ENCODE measurements around the gene NTNG1.
"Not testable (repeated sequence)": the region's sequence is repeated elsewhere in the genome, so short reads cannot be mapped to it uniquely, and the experiment has no call there.

The NTNG1 gene

GRCh38 chr1:107236760-107237159 lies 95.9 kb downstream of the NTNG1 start:
- H3K4me3 ChIP-seq (ENCODE audit: control insufficient read depth in 1 of 7, extremely low read depth in 1 of 7, insufficient read depth in 4 of 7, low read depth in 2 of 7, low read length in 6 of 7); DNase-seq; CTCF ChIA-PET; H3K27me3 ChIP-seq (replicated peaks in 2 of 5; ENCODE audit: control insufficient read depth in 4 of 5, insufficient read depth in 5 of 5, low read length in 4 of 5); H3K27ac ChIP-seq (ENCODE audit: insufficient read depth in 1 of 2, low read depth in 1 of 2, low read length in 2 of 2, poor library complexity in 1 of 2, severe bottlenecking in 2 of 2); H3K36me3 ChIP-seq (ENCODE audit: control insufficient read depth in 4 of 4, insufficient read depth in 4 of 4, low read length in 3 of 4); POLR2A ChIA-PET; H3K4me1 ChIP-seq (ENCODE audit: control extremely low read depth in 1 of 4, control insufficient read depth in 4 of 4, insufficient read depth in 4 of 4, low read length in 3 of 4): not testable (repeated sequence)
- 98% methylated on average over 3 of the region's 3 CpGs for WGBS (ENCODE audit: insufficient coverage)
- H3K9me3 ChIP-seq (ENCODE audit: control extremely low read depth in 1 of 5, control insufficient read depth in 4 of 5, insufficient read depth in 2 of 5, low read depth in 1 of 5, low read length in 4 of 5): peaks cover 0 to 10% (median 0%) of the 10 kb centered on the region in 5 experiments

- ChIA-PET CTCF (no interaction called here), POLR2A (no interaction called here)
- peaks cover 0 to 10% (median 5%) of the 10 kb centered on the region in 4 experiments for H3K4me1 ChIP-seq (ENCODE audit: control extremely low read depth in 1 of 4, control insufficient read depth in 4 of 4, insufficient read depth in 4 of 4, low read length in 3 of 4)
- H3K27ac ChIP-seq (ENCODE audit: insufficient read depth in 1 of 2, low read depth in 1 of 2, low read length in 2 of 2, poor library complexity in 1 of 2, severe bottlenecking in 2 of 2): no peak overlapping the region
- H3K27me3 ChIP-seq (replicated peaks in 2 of 5; ENCODE audit: control insufficient read depth in 4 of 5, insufficient read depth in 5 of 5, low read length in 4 of 5): no peaks in the 10 kb centered on the region
- WGBS (ENCODE audit: insufficient coverage): 100% methylated on average over 4 of the region's 7 CpGs
- H3K4me3 ChIP-seq (ENCODE audit: control insufficient read depth in 1 of 7, extremely low read depth in 1 of 7, insufficient read depth in 4 of 7, low read depth in 2 of 7, low read length in 6 of 7): no peak overlapping the region
- no peaks in the 10 kb centered on the region for H3K9me3 ChIP-seq (ENCODE audit: control extremely low read depth in 1 of 5, control insufficient read depth in 4 of 5, insufficient read depth in 2 of 5, low read depth in 1 of 5, low read length in 4 of 5)
- no peak for DNase-seq
- no peaks in the 10 kb centered on the region for H3K36me3 ChIP-seq (ENCODE audit: control insufficient read depth in 4 of 4, insufficient read depth in 4 of 4, low read length in 3 of 4)
These were observed 102.6 kb downstream of the NTNG1 start for GRCh38 chr1:107243461-107243860.

- H3K4me1 ChIP-seq (ENCODE audit: control extremely low read depth in 1 of 4, control insufficient read depth in 4 of 4, insufficient read depth in 4 of 4, low read length in 3 of 4): peaks cover 4 to 10% (median 7%) of the 10 kb centered on the region in 4 experiments
- H3K27me3 ChIP-seq (replicated peaks in 2 of 5; ENCODE audit: control insufficient read depth in 4 of 5, insufficient read depth in 5 of 5, low read length in 4 of 5): no peaks in the 10 kb centered on the region
- no peaks in the 10 kb centered on the region for H3K36me3 ChIP-seq (ENCODE audit: control insufficient read depth in 4 of 4, insufficient read depth in 4 of 4, low read length in 3 of 4)
- DNase-seq: peak in 1 of 3 donors; percentile 15
- H3K27ac ChIP-seq (ENCODE audit: insufficient read depth in 1 of 2, low read depth in 1 of 2, low read length in 2 of 2, poor library complexity in 1 of 2, severe bottlenecking in 2 of 2): no peak overlapping the region
- ChIA-PET CTCF (no interaction called here), POLR2A (interaction anchor here (0.6 kb wide), 1 partner anchor 341 kb away, joined by 4 read pairs; no protein-coding TSS in a partner anchor)
- H3K9me3 ChIP-seq (ENCODE audit: control extremely low read depth in 1 of 5, control insufficient read depth in 4 of 5, insufficient read depth in 2 of 5, low read depth in 1 of 5, low read length in 4 of 5): no peaks in the 10 kb centered on the region
- WGBS (ENCODE audit: insufficient coverage): 36% methylated on average over 5 of the region's 7 CpGs
- no peak overlapping the region for H3K4me3 ChIP-seq (ENCODE audit: control insufficient read depth in 1 of 7, extremely low read depth in 1 of 7, insufficient read depth in 4 of 7, low read depth in 2 of 7, low read length in 6 of 7)
These were observed 104.1 kb downstream of the NTNG1 start for GRCh38 chr1:107244709-107245500.

- H3K27ac ChIP-seq (ENCODE audit: insufficient read depth in 1 of 2, low read depth in 1 of 2, low read length in 2 of 2, poor library complexity in 1 of 2, severe bottlenecking in 2 of 2): no peak overlapping the region
- H3K9me3 ChIP-seq (ENCODE audit: control extremely low read depth in 1 of 5, control insufficient read depth in 4 of 5, insufficient read depth in 2 of 5, low read depth in 1 of 5, low read length in 4 of 5): no peaks in the 10 kb centered on the region
- 89% methylated on average over 2 of the region's 8 CpGs for WGBS (ENCODE audit: insufficient coverage)
- H3K36me3 ChIP-seq (ENCODE audit: control insufficient read depth in 4 of 4, insufficient read depth in 4 of 4, low read length in 3 of 4): no peaks in the 10 kb centered on the region
- H3K27me3 ChIP-seq (replicated peaks in 2 of 5; ENCODE audit: control insufficient read depth in 4 of 5, insufficient read depth in 5 of 5, low read length in 4 of 5): no peaks in the 10 kb centered on the region
- H3K4me3 ChIP-seq (ENCODE audit: control insufficient read depth in 1 of 7, extremely low read depth in 1 of 7, insufficient read depth in 4 of 7, low read depth in 2 of 7, low read length in 6 of 7): no peak overlapping the region
- POLR2A ChIA-PET: no interaction called here
- CTCF ChIA-PET: interaction anchor here (1.0 kb wide), 1 partner anchor 18 kb away, joined by 5 read pairs; no protein-coding TSS in a partner anchor
- DNase-seq: peak in 1 of 3 donors; percentile 4
- H3K4me1 ChIP-seq (ENCODE audit: control extremely low read depth in 1 of 4, control insufficient read depth in 4 of 4, insufficient read depth in 4 of 4, low read length in 3 of 4): peaks cover 7 to 13% (median 10%) of the 10 kb centered on the region in 4 experiments
These were observed 106.0 kb downstream of the NTNG1 start for GRCh38 chr1:107246775-107247345.

- no peaks in the 10 kb centered on the region for H3K9me3 ChIP-seq (ENCODE audit: control extremely low read depth in 1 of 5, control insufficient read depth in 4 of 5, insufficient read depth in 2 of 5, low read depth in 1 of 5, low read length in 4 of 5)
- no peak overlapping the region for H3K4me3 ChIP-seq (ENCODE audit: control insufficient read depth in 1 of 7, extremely low read depth in 1 of 7, insufficient read depth in 4 of 7, low read depth in 2 of 7, low read length in 6 of 7)
- ChIA-PET CTCF (interaction anchor here (1.0 kb wide), 1 partner anchor 18 kb away, joined by 5 read pairs; no protein-coding TSS in a partner anchor), POLR2A (no interaction called here)
- DNase-seq: no peak
- H3K36me3 ChIP-seq (ENCODE audit: control insufficient read depth in 4 of 4, insufficient read depth in 4 of 4, low read length in 3 of 4): no peaks in the 10 kb centered on the region
- H3K27me3 ChIP-seq (replicated peaks in 2 of 5; ENCODE audit: control insufficient read depth in 4 of 5, insufficient read depth in 5 of 5, low read length in 4 of 5): no peaks in the 10 kb centered on the region
- WGBS (ENCODE audit: insufficient coverage): no CpG with 5 or more reads among the region's 1 CpG
- peaks cover 7 to 13% (median 10%) of the 10 kb centered on the region in 4 experiments for H3K4me1 ChIP-seq (ENCODE audit: control extremely low read depth in 1 of 4, control insufficient read depth in 4 of 4, insufficient read depth in 4 of 4, low read length in 3 of 4)
- H3K27ac ChIP-seq (ENCODE audit: insufficient read depth in 1 of 2, low read depth in 1 of 2, low read length in 2 of 2, poor library complexity in 1 of 2, severe bottlenecking in 2 of 2): no peak overlapping the region
These were observed 106.8 kb downstream of the NTNG1 start for GRCh38 chr1:107247679-107248078.

- peak; percentile 2 to 34 (median 19) for DNase-seq
- no peak overlapping the region for H3K4me3 ChIP-seq (ENCODE audit: control insufficient read depth in 1 of 7, extremely low read depth in 1 of 7, insufficient read depth in 4 of 7, low read depth in 2 of 7, low read length in 6 of 7)
- H3K27ac ChIP-seq (ENCODE audit: insufficient read depth in 1 of 2, low read depth in 1 of 2, low read length in 2 of 2, poor library complexity in 1 of 2, severe bottlenecking in 2 of 2): no peak overlapping the region
- WGBS (ENCODE audit: insufficient coverage): no CpG with 5 or more reads among the region's 1 CpG
- no peaks in the 10 kb centered on the region for H3K27me3 ChIP-seq (replicated peaks in 2 of 5; ENCODE audit: control insufficient read depth in 4 of 5, insufficient read depth in 5 of 5, low read length in 4 of 5)
- H3K9me3 ChIP-seq (ENCODE audit: control extremely low read depth in 1 of 5, control insufficient read depth in 4 of 5, insufficient read depth in 2 of 5, low read depth in 1 of 5, low read length in 4 of 5): no peaks in the 10 kb centered on the region
- H3K36me3 ChIP-seq (ENCODE audit: control insufficient read depth in 4 of 4, insufficient read depth in 4 of 4, low read length in 3 of 4): no peaks in the 10 kb centered on the region
- POLR2A ChIA-PET: no interaction called here
- CTCF ChIA-PET: no interaction called here
- peaks cover under 1 to 7% (median 6%) of the 10 kb centered on the region in 4 experiments for H3K4me1 ChIP-seq (ENCODE audit: control extremely low read depth in 1 of 4, control insufficient read depth in 4 of 4, insufficient read depth in 4 of 4, low read length in 3 of 4)
These were observed 109.3 kb downstream of the NTNG1 start for GRCh38 chr1:107250169-107250568.

- POLR2A ChIA-PET: no interaction called here
- no peaks in the 10 kb centered on the region for H3K27me3 ChIP-seq (replicated peaks in 2 of 5; ENCODE audit: control insufficient read depth in 4 of 5, insufficient read depth in 5 of 5, low read length in 4 of 5)
- peaks cover 0 to 7% (median 6%) of the 10 kb centered on the region in 4 experiments for H3K4me1 ChIP-seq (ENCODE audit: control extremely low read depth in 1 of 4, control insufficient read depth in 4 of 4, insufficient read depth in 4 of 4, low read length in 3 of 4)
- H3K27ac ChIP-seq (ENCODE audit: insufficient read depth in 1 of 2, low read depth in 1 of 2, low read length in 2 of 2, poor library complexity in 1 of 2, severe bottlenecking in 2 of 2): no peak overlapping the region
- no peaks in the 10 kb centered on the region for H3K9me3 ChIP-seq (ENCODE audit: control extremely low read depth in 1 of 5, control insufficient read depth in 4 of 5, insufficient read depth in 2 of 5, low read depth in 1 of 5, low read length in 4 of 5)
- 100% methylated on average over 2 of the region's 2 CpGs for WGBS (ENCODE audit: insufficient coverage)
- CTCF ChIA-PET: no interaction called here
- DNase-seq: no peak
- no peak overlapping the region for H3K4me3 ChIP-seq (ENCODE audit: control insufficient read depth in 1 of 7, extremely low read depth in 1 of 7, insufficient read depth in 4 of 7, low read depth in 2 of 7, low read length in 6 of 7)
- H3K36me3 ChIP-seq (ENCODE audit: control insufficient read depth in 4 of 4, insufficient read depth in 4 of 4, low read length in 3 of 4): no peaks in the 10 kb centered on the region
These were observed 110.2 kb downstream of the NTNG1 start for GRCh38 chr1:107251083-107251482.

All from common myeloid progenitor, CD34-positive (primary cell).